Fibroblast of lung (primary cell): ENCODE measurements around the gene KIF13A.

ENCODE experiments used
- EZH2 ChIP-seq: IDR thresholded peaks from 2 replicates; pipeline ENCODE4 v1.5.1; 2012; ENCODE audit warnings: low read length, control low read depth, mild to moderate bottlenecking; ENCODE audit errors: missing control alignments
- TF ChIP-seq, protein P1 (sequence below), 2 donors: IDR thresholded peaks in 1 of 2; conservative IDR thresholded peaks in 1 of 2; 1 replicate in 1 of 2; 2 replicates in 1 of 2; pipeline ENCODE4 v1.5.1; 2011 to 2012; ENCODE audit warnings: low read length in 2 of 2, control low read depth in 1 of 2, inconsistent platforms in 1 of 2, low read depth in 1 of 2, mild to moderate bottlenecking in 1 of 2

DNA sequence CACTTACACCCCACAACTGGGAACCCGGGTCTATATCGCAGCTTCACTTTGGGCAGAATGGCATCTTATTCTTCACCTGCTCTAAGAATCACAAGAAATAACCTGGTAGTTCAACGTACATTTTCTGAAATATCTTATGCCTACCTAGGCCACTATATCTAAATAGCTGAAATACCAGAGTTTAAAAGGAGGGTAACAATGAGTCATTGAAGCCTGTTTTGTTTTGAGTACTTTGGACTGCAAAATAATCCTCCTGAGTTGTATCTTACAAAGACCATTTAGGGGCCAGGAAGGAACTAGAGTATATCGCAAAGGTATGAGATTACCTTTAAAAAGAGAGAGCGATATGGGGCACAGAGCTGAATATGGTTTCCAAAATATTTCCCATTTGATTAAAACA lies 184.0 kb downstream of the KIF13A start:
- TF ChIP-seq, protein P1, sequence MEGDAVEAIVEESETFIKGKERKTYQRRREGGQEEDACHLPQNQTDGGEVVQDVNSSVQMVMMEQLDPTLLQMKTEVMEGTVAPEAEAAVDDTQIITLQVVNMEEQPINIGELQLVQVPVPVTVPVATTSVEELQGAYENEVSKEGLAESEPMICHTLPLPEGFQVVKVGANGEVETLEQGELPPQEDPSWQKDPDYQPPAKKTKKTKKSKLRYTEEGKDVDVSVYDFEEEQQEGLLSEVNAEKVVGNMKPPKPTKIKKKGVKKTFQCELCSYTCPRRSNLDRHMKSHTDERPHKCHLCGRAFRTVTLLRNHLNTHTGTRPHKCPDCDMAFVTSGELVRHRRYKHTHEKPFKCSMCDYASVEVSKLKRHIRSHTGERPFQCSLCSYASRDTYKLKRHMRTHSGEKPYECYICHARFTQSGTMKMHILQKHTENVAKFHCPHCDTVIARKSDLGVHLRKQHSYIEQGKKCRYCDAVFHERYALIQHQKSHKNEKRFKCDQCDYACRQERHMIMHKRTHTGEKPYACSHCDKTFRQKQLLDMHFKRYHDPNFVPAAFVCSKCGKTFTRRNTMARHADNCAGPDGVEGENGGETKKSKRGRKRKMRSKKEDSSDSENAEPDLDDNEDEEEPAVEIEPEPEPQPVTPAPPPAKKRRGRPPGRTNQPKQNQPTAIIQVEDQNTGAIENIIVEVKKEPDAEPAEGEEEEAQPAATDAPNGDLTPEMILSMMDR (conservative IDR thresholded peaks at IDR 0.05 in 1 of 2, IDR thresholded peaks at IDR 0.05 in 1 of 2; ENCODE audit: low read depth in 1 of 2, low read length in 2 of 2): no peak
- TF ChIP-seq EZH2: no peak
